Mesothelial cell of epicardium (in vitro differentiated cells): ENCODE data around the gene CNIH3. TPM values are rescaled to one million over a fixed set of nuclear protein-coding genes. Genes with fewer than 3 reads are reported as not detected.

Experiments used
- DNase-seq, 2 experiments: peaks; one replicate each; pipeline ENCODE4 v3.0.0; 2021; ENCODE audit warnings: low spot score in 2 of 2; ENCODE audit not compliant: unreplicated experiment in 2 of 2
- H3K27ac Mint-ChIP-seq: 2 replicates; pipeline ENCODE4 v1.8.0; 2021; ENCODE audit warnings: mixed read lengths
- H3K27me3 Mint-ChIP-seq: 2 replicates; pipeline ENCODE4 v1.8.0; 2021; ENCODE audit warnings: low read depth, mixed read lengths
- H3K36me3 Mint-ChIP-seq: 2 replicates; pipeline ENCODE4 v1.8.0; 2021; ENCODE audit warnings: mixed read lengths
- H3K4me1 Mint-ChIP-seq: 2 replicates; pipeline ENCODE4 v1.8.0; 2021; ENCODE audit warnings: mixed read lengths
- H3K4me3 Mint-ChIP-seq: 2 replicates; pipeline ENCODE4 v1.8.0; 2021; ENCODE audit warnings: mild to moderate bottlenecking, moderate library complexity, mixed read lengths
- H3K9me3 Mint-ChIP-seq: 2 replicates; pipeline ENCODE4 v1.8.0; 2021; ENCODE audit warnings: mixed read lengths
- total RNA-seq: library from RNA; stranded (reverse); gene quantifications from 3 replicates; pipeline ENCODE4 v1.2.1, GENCODE V29; 2021
- TF ChIP-seq, protein P1 (sequence below): fragments of 200-600 bp; sonication (generic); IDR thresholded peaks from one replicate; pipeline ENCODE4 v1.5.0; 2021; ENCODE audit warnings: antibody characterized with exemption; ENCODE audit not compliant: unreplicated experiment

Gene CNIH3
- total RNA-seq, 1 donor from 2014 or later, result 8.3 TPM

DNA sequence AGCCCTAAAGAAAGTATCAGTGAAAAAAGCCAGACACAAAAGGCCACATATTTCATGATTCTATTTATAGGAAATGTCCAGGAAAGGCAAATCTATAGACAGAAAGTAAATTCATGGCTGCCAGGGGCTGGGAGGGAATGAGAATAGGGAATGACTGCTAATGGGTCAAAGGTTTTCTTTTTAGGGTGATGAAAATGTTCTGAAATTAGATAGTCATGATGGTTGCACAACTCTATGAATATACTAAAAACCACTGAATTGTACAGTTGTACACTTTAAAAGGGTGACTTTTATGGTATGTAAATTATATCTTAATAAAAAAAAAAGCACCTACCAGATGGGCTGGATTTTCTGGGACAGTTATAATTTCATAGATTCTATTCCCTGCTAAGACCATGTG, 114.8 kb downstream of the CNIH3 start:
- Mint-ChIP-seq H3K4me1 (peaks cover 27% of the 10 kb centered on the region), H3K36me3 (no peaks in the 10 kb centered on the region), H3K27me3 (peaks cover 2% of the 10 kb centered on the region), H3K4me3 (no peak overlapping the region), H3K9me3 (no peaks in the 10 kb centered on the region), H3K27ac (no peak overlapping the region)
- no peak for DNase-seq
- TF ChIP-seq, protein P1, sequence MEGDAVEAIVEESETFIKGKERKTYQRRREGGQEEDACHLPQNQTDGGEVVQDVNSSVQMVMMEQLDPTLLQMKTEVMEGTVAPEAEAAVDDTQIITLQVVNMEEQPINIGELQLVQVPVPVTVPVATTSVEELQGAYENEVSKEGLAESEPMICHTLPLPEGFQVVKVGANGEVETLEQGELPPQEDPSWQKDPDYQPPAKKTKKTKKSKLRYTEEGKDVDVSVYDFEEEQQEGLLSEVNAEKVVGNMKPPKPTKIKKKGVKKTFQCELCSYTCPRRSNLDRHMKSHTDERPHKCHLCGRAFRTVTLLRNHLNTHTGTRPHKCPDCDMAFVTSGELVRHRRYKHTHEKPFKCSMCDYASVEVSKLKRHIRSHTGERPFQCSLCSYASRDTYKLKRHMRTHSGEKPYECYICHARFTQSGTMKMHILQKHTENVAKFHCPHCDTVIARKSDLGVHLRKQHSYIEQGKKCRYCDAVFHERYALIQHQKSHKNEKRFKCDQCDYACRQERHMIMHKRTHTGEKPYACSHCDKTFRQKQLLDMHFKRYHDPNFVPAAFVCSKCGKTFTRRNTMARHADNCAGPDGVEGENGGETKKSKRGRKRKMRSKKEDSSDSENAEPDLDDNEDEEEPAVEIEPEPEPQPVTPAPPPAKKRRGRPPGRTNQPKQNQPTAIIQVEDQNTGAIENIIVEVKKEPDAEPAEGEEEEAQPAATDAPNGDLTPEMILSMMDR, result no peak

DNA sequence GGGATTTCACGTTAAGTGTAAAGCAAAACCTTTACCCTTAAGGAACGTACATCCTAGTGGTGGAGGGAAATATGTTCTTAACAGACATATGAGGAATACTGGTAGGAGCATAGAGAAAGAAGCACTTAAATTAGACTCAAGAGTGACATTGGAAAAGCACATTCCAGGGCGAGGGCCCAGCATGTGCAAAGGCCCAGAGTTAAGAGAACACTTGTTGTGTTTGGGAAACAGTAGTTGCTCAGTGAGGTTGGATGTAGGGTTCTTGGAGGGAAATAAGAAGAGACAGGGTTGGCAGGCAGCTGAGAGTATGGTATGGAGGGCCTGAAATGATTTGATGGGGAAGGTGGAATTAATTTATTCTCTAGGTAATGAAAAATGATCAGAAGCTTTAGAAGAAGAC, 115.5 kb downstream of the CNIH3 start:
- H3K4me1 Mint-ChIP-seq, result peaks cover 27% of the 10 kb centered on the region
- H3K9me3 Mint-ChIP-seq, result no peaks in the 10 kb centered on the region
- peaks cover 2% of the 10 kb centered on the region for H3K27me3 Mint-ChIP-seq
- no peak overlapping the region for H3K27ac Mint-ChIP-seq
- TF ChIP-seq, protein P1, result no peak
- no peaks in the 10 kb centered on the region for H3K36me3 Mint-ChIP-seq
- H3K4me3 Mint-ChIP-seq, result no peak overlapping the region
- no peak for DNase-seq

DNA sequence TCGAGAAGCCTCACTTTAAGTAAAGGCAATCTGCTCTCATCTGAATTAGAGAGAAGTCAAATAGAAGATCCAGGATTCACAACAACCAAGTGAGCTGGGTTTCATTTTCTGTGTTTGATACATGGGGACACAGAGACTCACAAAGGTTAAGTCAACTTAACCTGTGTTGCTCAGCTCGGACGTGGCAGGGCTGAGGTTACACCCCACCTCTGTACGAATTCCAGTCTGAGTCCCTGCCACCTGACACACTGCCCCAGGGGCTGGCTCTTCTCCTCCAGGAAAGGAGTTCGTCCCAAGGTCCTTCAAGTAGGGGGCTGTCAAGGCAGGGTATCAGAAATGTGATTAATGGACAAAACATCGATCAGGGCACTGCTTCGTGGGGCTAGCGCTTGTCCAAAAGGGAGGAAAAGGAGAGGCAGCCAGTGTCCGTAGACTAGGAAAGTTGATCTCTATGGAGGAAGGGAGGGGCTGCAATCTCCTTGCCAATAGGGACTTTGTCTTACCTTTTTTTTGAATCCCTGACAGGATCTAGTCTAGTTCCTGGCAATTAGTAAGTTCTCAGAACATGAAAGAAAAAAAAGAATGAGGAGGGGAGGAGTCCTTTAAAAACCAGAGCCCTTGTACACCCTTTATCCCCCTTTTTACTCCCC, 116.4 kb downstream of the CNIH3 start:
- Mint-ChIP-seq H3K9me3 (no peaks in the 10 kb centered on the region), H3K36me3 (no peaks in the 10 kb centered on the region), H3K4me3 (no peak overlapping the region), H3K27me3 (peaks cover 2% of the 10 kb centered on the region), H3K4me1 (peaks cover 32% of the 10 kb centered on the region), H3K27ac (no peak overlapping the region)
- DNase-seq, result no peak
- TF ChIP-seq, protein P1, result no peak

DNA sequence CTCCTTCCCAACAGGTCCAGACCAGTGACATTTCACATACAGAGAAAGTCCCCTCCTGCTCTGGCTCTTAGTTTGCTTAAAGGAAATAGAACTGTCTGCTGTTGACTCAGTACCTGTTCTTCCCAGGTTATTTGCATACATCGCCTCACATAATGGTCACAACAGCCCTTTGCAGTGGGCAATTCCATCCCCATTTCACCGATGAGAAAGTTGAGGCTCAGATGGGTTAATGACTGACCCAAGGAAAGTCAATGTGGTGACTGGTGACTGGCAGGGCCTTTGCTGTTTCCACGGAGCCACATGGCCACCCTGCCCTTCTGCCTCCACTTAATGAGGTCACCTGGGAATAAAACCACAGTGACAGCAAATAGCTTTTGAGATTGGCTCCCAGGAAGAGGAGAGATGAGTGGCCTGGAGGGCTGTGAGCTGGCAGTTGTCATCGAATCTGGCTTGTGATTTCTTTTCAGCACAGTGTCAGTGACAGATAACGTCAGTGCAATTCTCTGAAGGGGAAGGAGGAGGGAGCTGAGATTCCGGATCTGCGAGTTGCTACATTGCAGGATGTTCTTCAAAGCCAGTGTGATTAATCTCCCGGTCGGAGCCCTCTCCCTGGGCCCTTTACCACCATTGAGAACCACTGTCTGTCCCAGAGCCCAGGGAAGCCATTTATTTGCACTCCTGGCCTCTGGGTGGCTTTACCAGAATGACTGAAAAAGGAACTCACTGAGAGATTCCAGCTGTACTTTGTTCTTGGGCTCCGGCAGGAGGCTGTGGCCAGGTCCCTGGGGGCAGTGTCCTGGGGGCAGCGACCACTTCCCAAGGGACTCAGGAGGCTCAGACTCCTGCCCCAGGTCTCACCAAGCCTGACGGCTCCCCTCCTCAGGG, 117.2 kb downstream of the CNIH3 start:
- Mint-ChIP-seq H3K27ac (peak overlapping the region; percentile 5), H3K4me1 (peaks cover 32% of the 10 kb centered on the region), H3K27me3 (peaks cover 6% of the 10 kb centered on the region), H3K36me3 (no peaks in the 10 kb centered on the region), H3K4me3 (no peak overlapping the region), H3K9me3 (no peaks in the 10 kb centered on the region)
- TF ChIP-seq, protein P1, result no peak
- no peak for DNase-seq

DNA sequence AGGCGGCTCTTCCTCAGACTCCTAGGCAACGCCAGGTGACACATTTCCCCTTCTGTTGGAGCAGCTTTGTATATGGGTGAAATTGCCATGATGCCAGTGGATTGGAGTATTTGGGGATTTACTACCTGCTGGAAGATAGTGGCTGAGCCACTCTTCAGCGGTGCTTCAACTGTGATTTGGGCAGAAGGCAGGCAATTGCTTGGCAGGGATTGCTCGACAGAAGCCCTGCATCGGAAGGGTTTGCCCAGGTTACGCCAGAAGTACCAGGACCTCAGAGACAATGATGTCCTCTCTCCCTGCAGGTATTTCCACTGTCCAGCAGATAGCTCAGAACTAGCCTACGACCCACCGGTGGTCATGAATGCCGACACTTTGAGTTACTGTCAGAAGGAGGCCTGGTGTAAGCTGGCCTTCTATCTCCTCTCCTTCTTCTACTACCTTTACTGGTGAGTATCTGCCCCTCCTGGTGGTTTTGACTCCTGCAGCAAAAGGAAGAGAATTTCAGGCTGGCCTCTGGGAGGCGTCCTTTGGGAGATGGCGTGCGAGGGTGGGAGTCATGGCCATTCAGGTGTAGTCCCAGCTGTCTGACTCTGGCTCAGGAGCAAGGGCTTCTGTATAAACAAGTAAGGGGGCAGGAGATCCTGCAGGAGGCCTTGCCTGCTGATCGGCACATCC, 118.3 kb downstream of the CNIH3 start:
- DNase-seq, result no peak
- TF ChIP-seq, protein P1, result no peak
- no peak overlapping the region for H3K4me3 Mint-ChIP-seq
- peaks cover 8% of the 10 kb centered on the region for H3K27me3 Mint-ChIP-seq
- no peak overlapping the region for H3K27ac Mint-ChIP-seq
- H3K9me3 Mint-ChIP-seq, result no peaks in the 10 kb centered on the region
- peaks cover 32% of the 10 kb centered on the region for H3K4me1 Mint-ChIP-seq
- no peaks in the 10 kb centered on the region for H3K36me3 Mint-ChIP-seq
